HepG2 (cell line): Measurements from ENCODE around the gene DAB2IP. TPM values are rescaled to one million over a fixed set of nuclear protein-coding genes. Genes with fewer than 3 reads are reported as not detected.

Source experiments
- ATAC-seq: fragments of 200-7000 bp; cut with Tn5 transposase; 3 replicates; pipeline ENCODE4 v1.9.1; 2020; ENCODE audit warnings: mild to moderate bottlenecking, moderate library complexity
- BruUV-seq: library from RNA; stranded (reverse); fragments of 400-500 nt; replicated peaks from 2 replicates; lab custom pipeline; 2021; lab: Mats Ljungman, UMichigan
- CTCF ChIA-PET: fragments of 300-600 bp; formaldehyde crosslinking; extraction: SDS; loops from one replicate; lab custom pipeline; 2021; ENCODE audit warnings: low total read pairs, inconsistent platforms, low intra/inter-chr PET ratio; lab: Yijun Ruan, JAX
- POLR2A ChIA-PET: fragments of 350-600 bp; sonication (Branson Sonifier 250); formaldehyde crosslinking; loops from one replicate; lab custom pipeline; 2020; ENCODE audit warnings: antibody characterized with exemption, inconsistent platforms; lab: Yijun Ruan, JAX
- DNase-seq: peaks from one replicate; pipeline ENCODE4 v3.0.0-alpha.2; 2015; ENCODE audit warnings: low spot score
- FAIRE-seq: peaks from 3 replicates; lab custom pipeline; 2011; peaks lifted over from hg19 to GRCh38; lab: Jason Lieb, UNC
- H2AFZ ChIP-seq: one replicate; pipeline ENCODE4 v1.6.1; 2011; ENCODE audit warnings: low read length, inconsistent platforms
- H3K27ac ChIP-seq: fragments of 300-600 bp; 3 replicates; pipeline ENCODE4 v1.8.0; 2011; ENCODE audit warnings: mixed run types, mild to moderate bottlenecking, mixed read lengths, low read length, inconsistent platforms; ENCODE audit not compliant: insufficient read depth; ENCODE audit errors: extremely low read length
- H3K27me3 ChIP-seq, 2 experiments: fragments of 200-600 bp in 1 of 2; 2 replicates in 1 of 2; 3 replicates in 1 of 2; pipeline versions ENCODE4 v1.6.0 to v1.8.0; 2011; ENCODE audit warnings: low read length in 2 of 2, mild to moderate bottlenecking in 2 of 2, moderate library complexity in 2 of 2, inconsistent platforms in 1 of 2; ENCODE audit not compliant: insufficient read depth in 2 of 2, control insufficient read depth in 1 of 2
- H3K36me3 ChIP-seq, 2 experiments: fragments of 200-600 bp in 1 of 2; replicated peaks in 1 of 2; 2 replicates in 1 of 2; 3 replicates in 1 of 2; pipeline versions ENCODE4 v1.5.1 to v1.8.0; 2011; ENCODE audit warnings: low read length in 2 of 2, inconsistent platforms in 1 of 2; ENCODE audit not compliant: insufficient read depth in 2 of 2, control insufficient read depth in 1 of 2
- H3K4me1 ChIP-seq: 2 replicates; pipeline ENCODE4 v1.5.1; 2012; ENCODE audit warnings: low read length, inconsistent platforms; ENCODE audit not compliant: insufficient read depth
- H3K4me2 ChIP-seq: 2 replicates; pipeline ENCODE4 v1.6.0; 2011; ENCODE audit warnings: low read depth, low read length, inconsistent platforms
- H3K4me3 ChIP-seq, 3 experiments: fragments of 200-600 bp in 1 of 3; sonication (generic), shearing (Covaris generic) in 1 of 3; replicated peaks in 1 of 3; 2 replicates each; pipeline ENCODE4 v1.5.1; 2011 to 2016; ENCODE audit warnings: low read length in 3 of 3, inconsistent platforms in 2 of 3, low read depth in 2 of 3, mild to moderate bottlenecking in 2 of 3, control low read depth in 1 of 3, mixed read lengths in 1 of 3; ENCODE audit not compliant: insufficient read depth in 1 of 3
- H3K79me2 ChIP-seq: one replicate; pipeline ENCODE4 v1.6.1; 2011; ENCODE audit warnings: low read length, inconsistent platforms; ENCODE audit not compliant: insufficient read depth
- H3K9ac ChIP-seq: 2 replicates; pipeline ENCODE4 v1.6.0; 2011; ENCODE audit warnings: mild to moderate bottlenecking, low read depth, low read length, inconsistent platforms; ENCODE audit not compliant: insufficient read depth
- H3K9me3 ChIP-seq: 2 replicates; pipeline ENCODE4 v1.5.1; 2012; ENCODE audit warnings: mild to moderate bottlenecking, low read length
- H4K20me1 ChIP-seq: 2 replicates; pipeline ENCODE4 v1.6.0; 2011; ENCODE audit warnings: inconsistent platforms, mild to moderate bottlenecking, low read length, moderate library complexity; ENCODE audit not compliant: insufficient read depth
- CREB1 ChIP-seq, 2 experiments: fragments of 450-650 bp in 1 of 2; IDR thresholded peaks; 2 replicates each; pipeline ENCODE4 v1.6.1; 2016 to 2017; ENCODE audit warnings: control low read depth in 1 of 2, mild to moderate bottlenecking in 1 of 2, missing compliant biosample characterization in 1 of 2, missing genetic modification characterization in 1 of 2
- EHMT2 ChIP-seq: fragments of 200-600 bp; sonication (generic); IDR thresholded peaks from 2 replicates; pipeline ENCODE4 v1.7.0; 2017; ENCODE audit warnings: antibody characterized with exemption, low read depth, low read length, borderline replicate concordance
- PAWR ChIP-seq: sonication (generic); formaldehyde crosslinking; IDR thresholded peaks from 2 replicates; pipeline ENCODE4 v1.4.0; 2020; ENCODE audit warnings: missing genetic modification reagents, mild to moderate bottlenecking, borderline replicate concordance
- RAD21 ChIP-seq: fragments of 450-650 bp; formaldehyde crosslinking; IDR thresholded peaks from 2 replicates; pipeline ENCODE4 v1.5.0; 2020; ENCODE audit warnings: mild to moderate bottlenecking
- SIX1 ChIP-seq: sonication (generic); formaldehyde crosslinking; IDR thresholded peaks from 2 replicates; pipeline ENCODE4 v1.4.0; 2020; ENCODE audit warnings: missing genetic modification reagents, borderline replicate concordance
- TEAD2 ChIP-seq: sonication (generic); formaldehyde crosslinking; IDR thresholded peaks from 2 replicates; pipeline ENCODE4 v1.9.0; 2021; ENCODE audit warnings: missing genetic modification reagents
- ZFP90 ChIP-seq: sonication (generic); formaldehyde crosslinking; IDR thresholded peaks from 2 replicates; pipeline ENCODE4 v1.8.0; 2022; ENCODE audit warnings: missing genetic modification reagents, mild to moderate bottlenecking, inconsistent platforms, borderline replicate concordance
- ZNF567 ChIP-seq: sonication (generic); formaldehyde crosslinking; IDR thresholded peaks from 2 replicates; pipeline ENCODE4 v1.8.1; 2023; ENCODE audit warnings: mild to moderate bottlenecking, missing genetic modification reagents, borderline replicate concordance
- ZNF629 ChIP-seq: sonication (generic); formaldehyde crosslinking; conservative IDR thresholded peaks from 2 replicates; pipeline ENCODE4 v1.5.0; 2020; ENCODE audit warnings: missing genetic modification reagents
- WGBS: methylation state at CpG from one replicate; pipeline ENCODE4 v1.1.6; 2017; ENCODE audit warnings: low lambda C conversion rate; 5-methylcytosine and 5-hydroxymethylcytosine counted together
- in situ Hi-C: cut with HindIII; loops from 2 replicates; pipeline ENCODE4 v1.10.0; 2017; ENCODE audit warnings: low pct_unique_long_range_greater_than_20kb; ENCODE audit not compliant: extremely low pct_ligation_motif_present
- intact Hi-C: fragments of 100-400 bp; cut with micrococcal nuclease; formaldehyde crosslinking; loops from one replicate; pipeline ENCODE4 v1.10.0; 2022; ENCODE audit not compliant: unreplicated experiment
- polyA plus RNA-seq, 8 experiments: library from polyadenylated mRNA; depleted of rRNA in 3 of 8; stranded (reverse) in 7 of 8; unstranded in 1 of 8; fragments of >200 nt; fragmentation: Illumina TruSeq in 4 of 8; extraction: Trizol in 4 of 8; gene quantifications; 2 replicates each; pipeline versions ENCODE4 v1.2.1 to v1.2.3, GENCODE V29; 2011 to 2016; ENCODE audit warnings: low read depth in 4 of 8, missing spikeins in 1 of 8, mixed read lengths in 1 of 8; ENCODE audit not compliant: insufficient read depth in 1 of 8
- total RNA-seq, 5 experiments: library from RNA; depleted of rRNA; stranded (reverse); fragments of >200 nt; fragmentation: Illumina TruSeq; extraction: Trizol; gene quantifications; 2 replicates each; pipeline ENCODE4 v1.2.3, GENCODE V29; 2016; ENCODE audit warnings: low read depth in 1 of 5
- TF ChIP-seq, protein P1 (sequence below): sonication (generic); formaldehyde crosslinking; IDR thresholded peaks from 2 replicates; pipeline ENCODE4 v1.5.0; 2020; ENCODE audit warnings: mild to moderate bottlenecking, missing genetic modification reagents, borderline replicate concordance
- TF ChIP-seq, protein P2 (sequence below): sonication (generic); formaldehyde crosslinking; IDR thresholded peaks from 2 replicates; pipeline ENCODE4 v1.4.0; 2020; ENCODE audit warnings: mild to moderate bottlenecking, missing genetic modification reagents
- TF ChIP-seq, protein P3 (sequence below): sonication (generic); formaldehyde crosslinking; IDR thresholded peaks from 2 replicates; pipeline ENCODE4 v1.5.0; 2020; ENCODE audit warnings: missing genetic modification reagents
- TF ChIP-seq, protein P4 (sequence below): conservative IDR thresholded peaks from 2 replicates; pipeline ENCODE4 v1.6.1; 2018; ENCODE audit warnings: missing genetic modification reagents

Gene DAB2IP
- total and polyA plus RNA-seq, 2 of the 13 experiments (the other 11 are each of a cell fraction or from before 2014, with no cell fraction given): 25.3 to 37.9 TPM

DNA sequence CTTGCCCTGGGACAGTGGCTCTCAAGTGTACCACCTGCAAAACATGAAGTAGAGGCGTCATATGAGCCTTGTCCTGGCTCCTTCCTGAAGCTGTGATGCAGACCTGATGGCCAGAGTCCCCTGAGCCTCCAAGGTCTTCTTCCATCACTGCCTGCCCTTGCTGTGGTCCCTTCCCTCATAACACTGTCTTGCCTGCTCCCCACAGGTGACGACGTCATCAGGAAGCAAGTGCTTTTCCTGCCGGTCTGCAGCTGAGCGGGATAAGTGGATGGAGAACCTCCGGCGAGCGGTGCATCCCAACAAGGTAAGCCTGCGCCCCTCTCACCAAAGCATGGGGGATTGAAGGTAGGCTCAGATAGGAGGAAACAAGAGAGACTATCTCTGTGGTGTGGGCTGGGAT lies 107.3 kb downstream of the DAB2IP start (continued):
- TF ChIP-seq, protein P1, sequence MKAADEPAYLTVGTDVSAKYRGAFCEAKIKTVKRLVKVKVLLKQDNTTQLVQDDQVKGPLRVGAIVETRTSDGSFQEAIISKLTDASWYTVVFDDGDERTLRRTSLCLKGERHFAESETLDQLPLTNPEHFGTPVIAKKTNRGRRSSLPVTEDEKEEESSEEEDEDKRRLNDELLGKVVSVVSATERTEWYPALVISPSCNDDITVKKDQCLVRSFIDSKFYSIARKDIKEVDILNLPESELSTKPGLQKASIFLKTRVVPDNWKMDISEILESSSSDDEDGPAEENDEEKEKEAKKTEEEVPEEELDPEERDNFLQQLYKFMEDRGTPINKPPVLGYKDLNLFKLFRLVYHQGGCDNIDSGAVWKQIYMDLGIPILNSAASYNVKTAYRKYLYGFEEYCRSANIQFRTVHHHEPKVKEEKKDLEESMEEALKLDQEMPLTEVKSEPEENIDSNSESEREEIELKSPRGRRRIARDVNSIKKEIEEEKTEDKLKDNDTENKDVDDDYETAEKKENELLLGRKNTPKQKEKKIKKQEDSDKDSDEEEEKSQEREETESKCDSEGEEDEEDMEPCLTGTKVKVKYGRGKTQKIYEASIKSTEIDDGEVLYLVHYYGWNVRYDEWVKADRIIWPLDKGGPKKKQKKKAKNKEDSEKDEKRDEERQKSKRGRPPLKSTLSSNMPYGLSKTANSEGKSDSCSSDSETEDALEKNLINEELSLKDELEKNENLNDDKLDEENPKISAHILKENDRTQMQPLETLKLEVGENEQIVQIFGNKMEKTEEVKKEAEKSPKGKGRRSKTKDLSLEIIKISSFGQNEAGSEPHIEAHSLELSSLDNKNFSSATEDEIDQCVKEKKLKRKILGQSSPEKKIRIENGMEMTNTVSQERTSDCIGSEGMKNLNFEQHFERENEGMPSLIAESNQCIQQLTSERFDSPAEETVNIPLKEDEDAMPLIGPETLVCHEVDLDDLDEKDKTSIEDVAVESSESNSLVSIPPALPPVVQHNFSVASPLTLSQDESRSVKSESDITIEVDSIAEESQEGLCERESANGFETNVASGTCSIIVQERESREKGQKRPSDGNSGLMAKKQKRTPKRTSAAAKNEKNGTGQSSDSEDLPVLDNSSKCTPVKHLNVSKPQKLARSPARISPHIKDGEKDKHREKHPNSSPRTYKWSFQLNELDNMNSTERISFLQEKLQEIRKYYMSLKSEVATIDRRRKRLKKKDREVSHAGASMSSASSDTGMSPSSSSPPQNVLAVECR (CRISPR knock-in tag): no peak
- TF ChIP-seq SIX1 (CRISPR knock-in tag) (no peak), RAD21 (no peak)

DNA sequence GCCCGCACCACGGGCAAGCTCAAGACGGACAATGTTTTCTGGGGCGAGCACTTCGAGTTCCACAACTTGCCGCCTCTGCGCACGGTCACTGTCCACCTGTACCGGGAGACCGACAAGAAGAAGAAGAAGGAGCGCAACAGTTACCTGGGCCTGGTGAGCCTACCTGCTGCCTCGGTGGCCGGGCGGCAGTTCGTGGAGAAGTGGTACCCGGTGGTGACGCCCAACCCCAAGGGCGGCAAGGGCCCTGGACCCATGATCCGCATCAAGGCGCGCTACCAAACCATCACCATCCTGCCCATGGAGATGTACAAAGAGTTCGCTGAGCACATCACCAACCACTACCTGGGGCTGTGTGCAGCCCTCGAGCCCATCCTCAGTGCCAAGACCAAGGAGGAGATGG lies 108.6 kb downstream of the DAB2IP start:
- H3K4me2 ChIP-seq: no peak overlapping the region
- peaks cover 38 to 85% of the 10 kb centered on the region in 2 experiments for H3K36me3 ChIP-seq
- H3K79me2 ChIP-seq: peaks cover 3% of the 10 kb centered on the region
- H3K4me3 ChIP-seq: no peak overlapping the region
- no peak overlapping the region for H3K27ac ChIP-seq
- no TSS peak for BruUV-seq
- H3K27me3 ChIP-seq: no peaks in the 10 kb centered on the region
- FAIRE-seq (no peak), ATAC-seq (no peak), DNase-seq (no peak)
- WGBS: 100% methylated on average over 18 of the region's 23 CpGs
- intact Hi-C loops: no loop called here
- H3K4me1 ChIP-seq: peaks cover 15% of the 10 kb centered on the region
- no peaks in the 10 kb centered on the region for H4K20me1 ChIP-seq
- H2AFZ ChIP-seq: no peak overlapping the region
- in situ Hi-C loops: no loop called here
- ChIA-PET CTCF (no interaction called here), POLR2A (interaction anchor here (1.1 kb wide), 1 partner anchor 9 kb away, joined by 6 read pairs; no protein-coding TSS in a partner anchor)
- H3K9ac ChIP-seq: no peak overlapping the region
- no peaks in the 10 kb centered on the region for H3K9me3 ChIP-seq
- TF ChIP-seq EHMT2 (no peak), ZNF629 (CRISPR knock-in tag) (no peak), TEAD2 (CRISPR knock-in tag) (no peak), PAWR (CRISPR knock-in tag) (no peak), CREB1 (IDR thresholded peaks at IDR 0.05) (no peak), CREB1 (CRISPR knock-in tag; IDR thresholded peaks at IDR 0.05) (no peak), ZFP90 (CRISPR knock-in tag) (no peak), ZNF567 (CRISPR knock-in tag) (no peak)
- TF ChIP-seq, protein P2, sequence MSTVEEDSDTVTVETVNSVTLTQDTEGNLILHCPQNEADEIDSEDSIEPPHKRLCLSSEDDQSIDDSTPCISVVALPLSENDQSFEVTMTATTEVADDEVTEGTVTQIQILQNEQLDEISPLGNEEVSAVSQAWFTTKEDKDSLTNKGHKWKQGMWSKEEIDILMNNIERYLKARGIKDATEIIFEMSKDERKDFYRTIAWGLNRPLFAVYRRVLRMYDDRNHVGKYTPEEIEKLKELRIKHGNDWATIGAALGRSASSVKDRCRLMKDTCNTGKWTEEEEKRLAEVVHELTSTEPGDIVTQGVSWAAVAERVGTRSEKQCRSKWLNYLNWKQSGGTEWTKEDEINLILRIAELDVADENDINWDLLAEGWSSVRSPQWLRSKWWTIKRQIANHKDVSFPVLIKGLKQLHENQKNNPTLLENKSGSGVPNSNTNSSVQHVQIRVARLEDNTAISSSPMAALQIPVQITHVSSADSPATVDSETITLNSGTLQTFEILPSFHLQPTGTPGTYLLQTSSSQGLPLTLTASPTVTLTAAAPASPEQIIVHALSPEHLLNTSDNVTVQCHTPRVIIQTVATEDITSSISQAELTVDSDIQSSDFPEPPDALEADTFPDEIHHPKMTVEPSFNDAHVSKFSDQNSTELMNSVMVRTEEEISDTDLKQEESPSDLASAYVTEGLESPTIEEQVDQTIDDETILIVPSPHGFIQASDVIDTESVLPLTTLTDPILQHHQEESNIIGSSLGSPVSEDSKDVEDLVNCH (CRISPR knock-in tag): no peak
- TF ChIP-seq, protein P3, sequence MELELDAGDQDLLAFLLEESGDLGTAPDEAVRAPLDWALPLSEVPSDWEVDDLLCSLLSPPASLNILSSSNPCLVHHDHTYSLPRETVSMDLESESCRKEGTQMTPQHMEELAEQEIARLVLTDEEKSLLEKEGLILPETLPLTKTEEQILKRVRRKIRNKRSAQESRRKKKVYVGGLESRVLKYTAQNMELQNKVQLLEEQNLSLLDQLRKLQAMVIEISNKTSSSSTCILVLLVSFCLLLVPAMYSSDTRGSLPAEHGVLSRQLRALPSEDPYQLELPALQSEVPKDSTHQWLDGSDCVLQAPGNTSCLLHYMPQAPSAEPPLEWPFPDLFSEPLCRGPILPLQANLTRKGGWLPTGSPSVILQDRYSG: no peak
- TF ChIP-seq, protein P4, sequence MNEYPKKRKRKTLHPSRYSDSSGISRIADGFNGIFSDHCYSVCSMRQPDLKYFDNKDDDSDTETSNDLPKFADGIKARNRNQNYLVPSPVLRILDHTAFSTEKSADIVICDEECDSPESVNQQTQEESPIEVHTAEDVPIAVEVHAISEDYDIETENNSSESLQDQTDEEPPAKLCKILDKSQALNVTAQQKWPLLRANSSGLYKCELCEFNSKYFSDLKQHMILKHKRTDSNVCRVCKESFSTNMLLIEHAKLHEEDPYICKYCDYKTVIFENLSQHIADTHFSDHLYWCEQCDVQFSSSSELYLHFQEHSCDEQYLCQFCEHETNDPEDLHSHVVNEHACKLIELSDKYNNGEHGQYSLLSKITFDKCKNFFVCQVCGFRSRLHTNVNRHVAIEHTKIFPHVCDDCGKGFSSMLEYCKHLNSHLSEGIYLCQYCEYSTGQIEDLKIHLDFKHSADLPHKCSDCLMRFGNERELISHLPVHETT (CRISPR knock-in tag): no peak
